GM23338 (cell line): ENCODE data around the gene WIPI1. TPM values are rescaled to one million over a fixed set of nuclear protein-coding genes. Genes with fewer than 3 reads are reported as not detected.

Source experiments
- ATAC-seq: fragments of 200-7000 bp; cut with Tn5 transposase; 3 replicates; pipeline ENCODE4 v1.9.1; 2020
- DNase-seq: peaks from one replicate; pipeline ENCODE4 v3.0.0-alpha.2; 2015; ENCODE audit warnings: low spot score
- H2AFZ ChIP-seq: fragments of 200-600 bp; sonication (generic); 2 replicates; pipeline ENCODE4 v1.8.0; 2016; ENCODE audit warnings: antibody characterized with exemption, mild to moderate bottlenecking, moderate library complexity
- H3F3A ChIP-seq: fragments of 200-600 bp; sonication (generic); replicated peaks from 2 replicates; pipeline ENCODE4 v1.8.0; 2017; ENCODE audit warnings: antibody characterized with exemption, mixed run types, low read depth
- H3K27ac ChIP-seq: fragments of 200-600 bp; sonication (generic); 2 replicates; pipeline ENCODE4 v1.6.1; 2016; ENCODE audit warnings: low read depth
- H3K27me3 ChIP-seq: fragments of 200-600 bp; sonication (generic); 2 replicates; pipeline ENCODE4 v1.8.0; 2016; ENCODE audit warnings: mild to moderate bottlenecking, mixed run types, moderate library complexity; ENCODE audit not compliant: insufficient read depth
- H3K36me3 ChIP-seq: fragments of 200-600 bp; sonication (generic); 2 replicates; pipeline ENCODE4 v1.8.0; 2016; ENCODE audit warnings: mild to moderate bottlenecking; ENCODE audit not compliant: insufficient read depth
- H3K4me1 ChIP-seq: fragments of 200-600 bp; sonication (generic); 2 replicates; pipeline ENCODE4 v1.8.0; 2016; ENCODE audit warnings: mild to moderate bottlenecking, moderate library complexity; ENCODE audit not compliant: insufficient read depth
- H3K4me2 ChIP-seq: fragments of 200-600 bp; sonication (generic); 2 replicates; pipeline ENCODE4 v1.7.1; 2017; ENCODE audit warnings: mixed run types
- H3K4me3 ChIP-seq: fragments of 200-600 bp; sonication (generic); 2 replicates; pipeline ENCODE4 v1.6.1; 2016; ENCODE audit warnings: mixed run types
- H3K79me2 ChIP-seq: fragments of 200-600 bp; sonication (generic); replicated peaks from 2 replicates; pipeline ENCODE4 v1.8.0; 2017; ENCODE audit warnings: mild to moderate bottlenecking; ENCODE audit not compliant: insufficient read depth
- H3K9me2 ChIP-seq: fragments of 200-600 bp; sonication (generic); 2 replicates; pipeline ENCODE4 v1.8.0; 2017; ENCODE audit not compliant: insufficient read depth
- H4K20me1 ChIP-seq: fragments of 200-600 bp; sonication (generic); replicated peaks from 2 replicates; pipeline ENCODE4 v1.8.0; 2017; ENCODE audit warnings: mild to moderate bottlenecking; ENCODE audit not compliant: insufficient read depth
- H3K27ac Mint-ChIP-seq: 2 replicates; pipeline ENCODE4 v1.8.0; 2020; ENCODE audit warnings: inconsistent platforms, mild to moderate bottlenecking, moderate library complexity, mixed read lengths
- H3K27me3 Mint-ChIP-seq: 3 replicates; pipeline ENCODE4 v1.8.0; 2022; ENCODE audit warnings: low read depth, mild to moderate bottlenecking, moderate library complexity, mixed read lengths, inconsistent platforms; ENCODE audit not compliant: insufficient read depth, poor library complexity
- H3K36me3 Mint-ChIP-seq: 3 replicates; pipeline ENCODE4 v1.8.0; 2021; ENCODE audit warnings: low read depth, mild to moderate bottlenecking, inconsistent platforms, moderate library complexity, mixed read lengths
- H3K4me1 Mint-ChIP-seq: 3 replicates; pipeline ENCODE4 v1.8.0; 2020; ENCODE audit warnings: mild to moderate bottlenecking, inconsistent platforms, mixed read lengths
- H3K4me3 Mint-ChIP-seq: 3 replicates; pipeline ENCODE4 v1.8.0; 2021; ENCODE audit warnings: moderate library complexity, mild to moderate bottlenecking, inconsistent platforms, mixed read lengths
- H3K9me3 Mint-ChIP-seq: 3 replicates; pipeline ENCODE4 v1.8.0; 2020; ENCODE audit warnings: moderate library complexity, mild to moderate bottlenecking, inconsistent platforms, mixed read lengths
- CREB1 ChIP-seq: fragments of 250-450 bp; sonication (Bioruptor Pico); IDR thresholded peaks from 2 replicates; pipeline ENCODE4 v1.5.0; 2020; ENCODE audit warnings: low read depth, mild to moderate bottlenecking, moderate library complexity
- EZH2 ChIP-seq: fragments of 200-600 bp; sonication (generic); IDR thresholded peaks from one replicate; pipeline ENCODE4 v1.8.0; 2017; ENCODE audit warnings: antibody characterized with exemption, mild to moderate bottlenecking, low read depth; ENCODE audit not compliant: unreplicated experiment
- EZH2phosphoT487 ChIP-seq: fragments of 200-600 bp; sonication (generic); IDR thresholded peaks from one replicate; pipeline ENCODE4 v1.8.1; 2018; ENCODE audit warnings: antibody characterized with exemption; ENCODE audit not compliant: unreplicated experiment
- JUNB ChIP-seq: IDR thresholded peaks from one replicate; pipeline ENCODE4 v1.6.1; 2016; ENCODE audit warnings: antibody characterized with exemption; ENCODE audit not compliant: unreplicated experiment
- NANOG ChIP-seq: IDR thresholded peaks from 2 replicates; pipeline ENCODE4 v1.6.1; 2016; ENCODE audit warnings: antibody characterized with exemption, borderline replicate concordance
- POLR2AphosphoS5 ChIP-seq: IDR thresholded peaks from 2 replicates; pipeline ENCODE4 v1.6.1; 2016; ENCODE audit warnings: antibody characterized with exemption, low read depth
- STAT1 ChIP-seq: IDR thresholded peaks from one replicate; pipeline ENCODE4 v1.6.1; 2016; ENCODE audit warnings: antibody characterized with exemption; ENCODE audit not compliant: unreplicated experiment
- ZNF114 ChIP-seq: fragments of 250-450 bp; sonication (Bioruptor Pico); IDR thresholded peaks from 2 replicates; pipeline ENCODE4 v1.5.0; 2020; ENCODE audit warnings: mild to moderate bottlenecking, moderate library complexity
- ZNF331 ChIP-seq: fragments of 250-450 bp; sonication (Bioruptor Pico); IDR thresholded peaks from 2 replicates; pipeline ENCODE4 v1.5.0; 2020; ENCODE audit warnings: low read depth, mild to moderate bottlenecking, moderate library complexity
- polyA plus RNA-seq: library from polyadenylated mRNA; unstranded; fragments of >200 nt; fragmentation: Nextera tagmentation; extraction: Ambion mirVana; gene quantifications from 2 replicates; pipeline ENCODE4 v1.2.1, GENCODE V29; 2016
- total RNA-seq: library from RNA; depleted of rRNA; stranded (reverse); fragments of >200 nt; shearing (Covaris generic); gene quantifications from 2 replicates; pipeline ENCODE4 v1.2.3, GENCODE V29; 2014
- TF ChIP-seq, protein P1 (sequence below), 2 experiments: fragments of 200-600 bp in 1 of 2; sonication (generic) in 1 of 2; conservative IDR thresholded peaks; 2 replicates each; pipeline versions ENCODE4 v1.5.1 to v1.6.1; 2016 to 2017; ENCODE audit warnings: antibody characterized with exemption in 2 of 2, low read depth in 2 of 2, mild to moderate bottlenecking in 2 of 2, moderate library complexity in 1 of 2
- TF ChIP-seq, protein P2 (sequence below): IDR thresholded peaks from one replicate; pipeline ENCODE4 v1.6.1; 2018; ENCODE audit warnings: antibody characterized with exemption; ENCODE audit not compliant: unreplicated experiment
- TF ChIP-seq, protein P3 (sequence below): IDR thresholded peaks from 2 replicates; pipeline ENCODE4 v1.6.1; 2016; ENCODE audit warnings: antibody characterized with exemption
- TF ChIP-seq, protein P4 (sequence below): fragments of 250-450 bp; sonication (Bioruptor Pico); IDR thresholded peaks from 2 replicates; pipeline ENCODE4 v1.5.0; 2020; ENCODE audit warnings: mild to moderate bottlenecking, moderate library complexity

The WIPI1 gene
- total and polyA plus RNA-seq, 2 experiments from 2014 or later: 24.1 to 29.3 TPM

DNA sequence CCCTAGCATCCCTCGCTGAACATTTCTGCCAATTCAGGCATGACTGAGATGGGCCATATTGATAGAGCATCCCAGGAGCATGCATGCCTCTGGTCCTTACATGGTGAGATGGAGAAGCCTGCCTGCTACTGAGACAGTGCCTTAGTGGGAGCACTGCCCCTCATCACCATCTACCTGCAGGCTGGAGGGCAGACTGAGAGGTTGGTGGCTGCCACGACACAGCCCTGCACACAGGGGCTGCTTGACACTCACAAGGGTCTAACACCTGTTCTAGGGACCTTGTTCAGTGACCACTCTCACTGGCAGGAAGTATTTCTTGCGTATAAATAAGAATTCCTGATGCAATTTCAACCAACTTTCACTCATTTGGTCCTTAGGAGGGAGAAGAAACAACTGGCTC is 34.0 kb downstream of the WIPI1 start:
- no peak for ATAC-seq
- Histone ChIP-seq H3K27me3 (no peaks in the 10 kb centered on the region), H3K4me1 (peaks cover 26% of the 10 kb centered on the region), H3K36me3 (no peaks in the 10 kb centered on the region), H4K20me1 (no peaks in the 10 kb centered on the region), H3K27ac (no peak overlapping the region), H3K79me2 (no peaks in the 10 kb centered on the region), H3K4me3 (no peak overlapping the region), H3K4me2 (no peak overlapping the region), H3F3A (no peaks in the 10 kb centered on the region), H3K9me2 (no peaks in the 10 kb centered on the region), H2AFZ (no peak overlapping the region)
- Mint-ChIP-seq H3K4me3 (no peak overlapping the region), H3K27me3 (peaks cover 8% of the 10 kb centered on the region), H3K27ac (no peak overlapping the region), H3K4me1 (peaks cover 27% of the 10 kb centered on the region), H3K9me3 (peaks cover 15% of the 10 kb centered on the region; the same call in 2 of the 3 replicates), H3K36me3 (peaks cover 39% of the 10 kb centered on the region)
- TF ChIP-seq EZH2phosphoT487 (no peak), EZH2 (no peak), POLR2AphosphoS5 (no peak), ZNF114 (CRISPR knock-in tag) (no peak), ZNF331 (CRISPR knock-in tag) (no peak), CREB1 (CRISPR knock-in tag) (no peak), NANOG (no peak), STAT1 (no peak), JUNB (no peak)
- TF ChIP-seq, protein P1, sequence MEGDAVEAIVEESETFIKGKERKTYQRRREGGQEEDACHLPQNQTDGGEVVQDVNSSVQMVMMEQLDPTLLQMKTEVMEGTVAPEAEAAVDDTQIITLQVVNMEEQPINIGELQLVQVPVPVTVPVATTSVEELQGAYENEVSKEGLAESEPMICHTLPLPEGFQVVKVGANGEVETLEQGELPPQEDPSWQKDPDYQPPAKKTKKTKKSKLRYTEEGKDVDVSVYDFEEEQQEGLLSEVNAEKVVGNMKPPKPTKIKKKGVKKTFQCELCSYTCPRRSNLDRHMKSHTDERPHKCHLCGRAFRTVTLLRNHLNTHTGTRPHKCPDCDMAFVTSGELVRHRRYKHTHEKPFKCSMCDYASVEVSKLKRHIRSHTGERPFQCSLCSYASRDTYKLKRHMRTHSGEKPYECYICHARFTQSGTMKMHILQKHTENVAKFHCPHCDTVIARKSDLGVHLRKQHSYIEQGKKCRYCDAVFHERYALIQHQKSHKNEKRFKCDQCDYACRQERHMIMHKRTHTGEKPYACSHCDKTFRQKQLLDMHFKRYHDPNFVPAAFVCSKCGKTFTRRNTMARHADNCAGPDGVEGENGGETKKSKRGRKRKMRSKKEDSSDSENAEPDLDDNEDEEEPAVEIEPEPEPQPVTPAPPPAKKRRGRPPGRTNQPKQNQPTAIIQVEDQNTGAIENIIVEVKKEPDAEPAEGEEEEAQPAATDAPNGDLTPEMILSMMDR (conservative IDR thresholded peaks at IDR 0.05; ENCODE audit: low read depth in 2 of 2): no peak
- TF ChIP-seq, protein P2, sequence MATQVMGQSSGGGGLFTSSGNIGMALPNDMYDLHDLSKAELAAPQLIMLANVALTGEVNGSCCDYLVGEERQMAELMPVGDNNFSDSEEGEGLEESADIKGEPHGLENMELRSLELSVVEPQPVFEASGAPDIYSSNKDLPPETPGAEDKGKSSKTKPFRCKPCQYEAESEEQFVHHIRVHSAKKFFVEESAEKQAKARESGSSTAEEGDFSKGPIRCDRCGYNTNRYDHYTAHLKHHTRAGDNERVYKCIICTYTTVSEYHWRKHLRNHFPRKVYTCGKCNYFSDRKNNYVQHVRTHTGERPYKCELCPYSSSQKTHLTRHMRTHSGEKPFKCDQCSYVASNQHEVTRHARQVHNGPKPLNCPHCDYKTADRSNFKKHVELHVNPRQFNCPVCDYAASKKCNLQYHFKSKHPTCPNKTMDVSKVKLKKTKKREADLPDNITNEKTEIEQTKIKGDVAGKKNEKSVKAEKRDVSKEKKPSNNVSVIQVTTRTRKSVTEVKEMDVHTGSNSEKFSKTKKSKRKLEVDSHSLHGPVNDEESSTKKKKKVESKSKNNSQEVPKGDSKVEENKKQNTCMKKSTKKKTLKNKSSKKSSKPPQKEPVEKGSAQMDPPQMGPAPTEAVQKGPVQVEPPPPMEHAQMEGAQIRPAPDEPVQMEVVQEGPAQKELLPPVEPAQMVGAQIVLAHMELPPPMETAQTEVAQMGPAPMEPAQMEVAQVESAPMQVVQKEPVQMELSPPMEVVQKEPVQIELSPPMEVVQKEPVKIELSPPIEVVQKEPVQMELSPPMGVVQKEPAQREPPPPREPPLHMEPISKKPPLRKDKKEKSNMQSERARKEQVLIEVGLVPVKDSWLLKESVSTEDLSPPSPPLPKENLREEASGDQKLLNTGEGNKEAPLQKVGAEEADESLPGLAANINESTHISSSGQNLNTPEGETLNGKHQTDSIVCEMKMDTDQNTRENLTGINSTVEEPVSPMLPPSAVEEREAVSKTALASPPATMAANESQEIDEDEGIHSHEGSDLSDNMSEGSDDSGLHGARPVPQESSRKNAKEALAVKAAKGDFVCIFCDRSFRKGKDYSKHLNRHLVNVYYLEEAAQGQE: no peak
- TF ChIP-seq, protein P3, sequence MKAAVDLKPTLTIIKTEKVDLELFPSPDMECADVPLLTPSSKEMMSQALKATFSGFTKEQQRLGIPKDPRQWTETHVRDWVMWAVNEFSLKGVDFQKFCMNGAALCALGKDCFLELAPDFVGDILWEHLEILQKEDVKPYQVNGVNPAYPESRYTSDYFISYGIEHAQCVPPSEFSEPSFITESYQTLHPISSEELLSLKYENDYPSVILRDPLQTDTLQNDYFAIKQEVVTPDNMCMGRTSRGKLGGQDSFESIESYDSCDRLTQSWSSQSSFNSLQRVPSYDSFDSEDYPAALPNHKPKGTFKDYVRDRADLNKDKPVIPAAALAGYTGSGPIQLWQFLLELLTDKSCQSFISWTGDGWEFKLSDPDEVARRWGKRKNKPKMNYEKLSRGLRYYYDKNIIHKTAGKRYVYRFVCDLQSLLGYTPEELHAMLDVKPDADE: no peak
- TF ChIP-seq, protein P4, sequence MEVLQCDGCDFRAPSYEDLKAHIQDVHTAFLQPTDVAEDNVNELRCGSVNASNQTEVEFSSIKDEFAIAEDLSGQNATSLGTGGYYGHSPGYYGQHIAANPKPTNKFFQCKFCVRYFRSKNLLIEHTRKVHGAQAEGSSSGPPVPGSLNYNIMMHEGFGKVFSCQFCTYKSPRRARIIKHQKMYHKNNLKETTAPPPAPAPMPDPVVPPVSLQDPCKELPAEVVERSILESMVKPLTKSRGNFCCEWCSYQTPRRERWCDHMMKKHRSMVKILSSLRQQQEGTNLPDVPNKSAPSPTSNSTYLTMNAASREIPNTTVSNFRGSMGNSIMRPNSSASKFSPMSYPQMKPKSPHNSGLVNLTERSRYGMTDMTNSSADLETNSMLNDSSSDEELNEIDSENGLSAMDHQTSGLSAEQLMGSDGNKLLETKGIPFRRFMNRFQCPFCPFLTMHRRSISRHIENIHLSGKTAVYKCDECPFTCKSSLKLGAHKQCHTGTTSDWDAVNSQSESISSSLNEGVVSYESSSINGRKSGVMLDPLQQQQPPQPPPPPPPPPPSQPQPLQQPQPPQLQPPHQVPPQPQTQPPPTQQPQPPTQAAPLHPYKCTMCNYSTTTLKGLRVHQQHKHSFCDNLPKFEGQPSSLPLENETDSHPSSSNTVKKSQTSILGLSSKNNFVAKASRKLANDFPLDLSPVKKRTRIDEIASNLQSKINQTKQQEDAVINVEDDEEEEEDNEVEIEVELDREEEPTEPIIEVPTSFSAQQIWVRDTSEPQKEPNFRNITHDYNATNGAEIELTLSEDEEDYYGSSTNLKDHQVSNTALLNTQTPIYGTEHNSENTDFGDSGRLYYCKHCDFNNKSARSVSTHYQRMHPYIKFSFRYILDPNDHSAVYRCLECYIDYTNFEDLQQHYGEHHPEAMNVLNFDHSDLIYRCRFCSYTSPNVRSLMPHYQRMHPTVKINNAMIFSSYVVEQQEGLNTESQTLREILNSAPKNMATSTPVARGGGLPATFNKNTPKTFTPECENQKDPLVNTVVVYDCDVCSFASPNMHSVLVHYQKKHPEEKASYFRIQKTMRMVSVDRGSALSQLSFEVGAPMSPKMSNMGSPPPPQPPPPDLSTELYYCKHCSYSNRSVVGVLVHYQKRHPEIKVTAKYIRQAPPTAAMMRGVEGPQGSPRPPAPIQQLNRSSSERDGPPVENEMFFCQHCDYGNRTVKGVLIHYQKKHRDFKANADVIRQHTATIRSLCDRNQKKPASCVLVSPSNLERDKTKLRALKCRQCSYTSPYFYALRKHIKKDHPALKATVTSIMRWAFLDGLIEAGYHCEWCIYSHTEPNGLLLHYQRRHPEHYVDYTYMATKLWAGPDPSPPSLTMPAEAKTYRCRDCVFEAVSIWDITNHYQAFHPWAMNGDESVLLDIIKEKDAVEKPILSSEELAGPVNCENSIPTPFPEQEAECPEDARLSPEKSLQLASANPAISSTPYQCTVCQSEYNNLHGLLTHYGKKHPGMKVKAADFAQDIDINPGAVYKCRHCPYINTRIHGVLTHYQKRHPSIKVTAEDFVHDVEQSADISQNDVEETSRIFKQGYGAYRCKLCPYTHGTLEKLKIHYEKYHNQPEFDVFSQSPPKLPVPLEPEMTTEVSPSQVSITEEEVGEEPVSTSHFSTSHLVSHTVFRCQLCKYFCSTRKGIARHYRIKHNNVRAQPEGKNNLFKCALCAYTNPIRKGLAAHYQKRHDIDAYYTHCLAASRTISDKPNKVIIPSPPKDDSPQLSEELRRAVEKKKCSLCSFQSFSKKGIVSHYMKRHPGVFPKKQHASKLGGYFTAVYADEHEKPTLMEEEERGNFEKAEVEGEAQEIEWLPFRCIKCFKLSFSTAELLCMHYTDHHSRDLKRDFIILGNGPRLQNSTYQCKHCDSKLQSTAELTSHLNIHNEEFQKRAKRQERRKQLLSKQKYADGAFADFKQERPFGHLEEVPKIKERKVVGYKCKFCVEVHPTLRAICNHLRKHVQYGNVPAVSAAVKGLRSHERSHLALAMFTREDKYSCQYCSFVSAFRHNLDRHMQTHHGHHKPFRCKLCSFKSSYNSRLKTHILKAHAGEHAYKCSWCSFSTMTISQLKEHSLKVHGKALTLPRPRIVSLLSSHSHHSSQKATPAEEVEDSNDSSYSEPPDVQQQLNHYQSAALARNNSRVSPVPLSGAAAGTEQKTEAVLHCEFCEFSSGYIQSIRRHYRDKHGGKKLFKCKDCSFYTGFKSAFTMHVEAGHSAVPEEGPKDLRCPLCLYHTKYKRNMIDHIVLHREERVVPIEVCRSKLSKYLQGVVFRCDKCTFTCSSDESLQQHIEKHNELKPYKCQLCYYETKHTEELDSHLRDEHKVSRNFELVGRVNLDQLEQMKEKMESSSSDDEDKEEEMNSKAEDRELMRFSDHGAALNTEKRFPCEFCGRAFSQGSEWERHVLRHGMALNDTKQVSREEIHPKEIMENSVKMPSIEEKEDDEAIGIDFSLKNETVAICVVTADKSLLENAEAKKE: no peak
- DNase-seq: no peak
